Duodenal mucosa (tissue), 2 donors: ENCODE results near the gene CH25H.
A peak's percentile ranks its signal among the peaks of the same experiment; 100 is the strongest.
"Not testable (repeated sequence)": the region's sequence is repeated elsewhere in the genome, so short reads cannot be mapped to it uniquely, and the experiment has no call there.

Source experiments
- H3K27ac ChIP-seq: one replicate; pipeline ENCODE4 v1.7.0; 2013; ENCODE audit warnings: low read depth, low read length
- H3K27me3 ChIP-seq, 2 donors: one replicate each; pipeline ENCODE4 v1.7.0; 2013; ENCODE audit warnings: low read length in 2 of 2, control low read depth in 1 of 2; ENCODE audit not compliant: insufficient read depth in 2 of 2, control insufficient read depth in 1 of 2
- H3K36me3 ChIP-seq, 2 donors: one replicate each; pipeline ENCODE4 v1.7.0; 2013; ENCODE audit warnings: low read length in 2 of 2, control low read depth in 1 of 2; ENCODE audit not compliant: insufficient read depth in 2 of 2, control insufficient read depth in 1 of 2
- H3K4me1 ChIP-seq, 2 donors: one replicate each; pipeline ENCODE4 v1.7.0; 2013; ENCODE audit warnings: low read length in 2 of 2, control low read depth in 1 of 2; ENCODE audit not compliant: insufficient read depth in 2 of 2, control insufficient read depth in 1 of 2
- H3K4me3 ChIP-seq, 2 donors: one replicate each; pipeline ENCODE4 v1.7.0; 2013; ENCODE audit warnings: low read length in 2 of 2, low read depth in 1 of 2
- H3K9ac ChIP-seq, 2 donors: one replicate each; pipeline ENCODE4 v1.7.0; 2013; ENCODE audit warnings: low read length in 2 of 2, low read depth in 1 of 2
- H3K9me3 ChIP-seq, 2 donors: one replicate each; pipeline ENCODE4 v1.7.0; 2013; ENCODE audit warnings: low read length in 2 of 2, control low read depth in 1 of 2; ENCODE audit not compliant: control insufficient read depth in 1 of 2

CH25H gene

DNA sequence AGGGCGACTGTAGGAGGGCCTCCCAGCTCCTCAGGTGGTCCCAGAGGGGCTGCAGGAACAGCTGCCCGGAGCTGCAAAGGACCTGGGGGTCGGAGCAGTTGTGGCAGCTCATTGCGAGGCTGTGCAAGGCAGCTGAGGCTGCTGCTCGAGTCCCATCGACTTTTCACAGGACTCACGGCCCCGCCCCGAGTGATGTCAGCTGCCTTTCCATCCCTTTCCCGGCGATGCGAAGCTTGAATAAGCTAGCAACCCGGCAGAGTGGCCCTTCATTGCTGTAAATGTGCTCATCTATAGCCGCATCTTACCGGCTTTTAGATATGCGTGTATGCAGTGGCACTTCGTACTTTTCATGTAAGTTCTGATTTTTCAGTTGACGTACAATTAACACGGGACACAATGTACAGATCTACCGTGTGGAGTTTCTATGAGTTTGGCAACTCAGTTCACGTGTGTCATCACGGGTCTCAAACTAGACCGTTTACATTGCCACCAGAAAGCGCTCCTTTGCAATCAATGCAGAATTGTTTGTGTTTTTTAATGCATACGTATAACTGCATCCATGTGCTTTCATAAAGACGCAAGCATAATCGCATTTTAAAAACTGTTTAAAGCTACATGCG lies at the start of gene CH25H:
Gene CH25H, minus strand, starts transcription at position 137 of the 620 bp plus-strand sequence. Its CDS starts 25 bp downstream, at position 112.
- Histone ChIP-seq H3K27ac (peak within 1 kb of the TSS; percentile 26), H3K9ac (peak within 1 kb of the TSS; percentile 44 to 53), H3K9me3 (no peaks in the 10 kb centered on the region), H3K27me3 (peaks cover 52 to 80% of the 10 kb centered on the region in 2 donors), H3K4me3 (peak within 1 kb of the TSS; percentile 74 to 78), H3K4me1 (peaks cover 20 to 23% of the 10 kb centered on the region in 2 donors), H3K36me3 (no peaks in the 10 kb centered on the region)

DNA sequence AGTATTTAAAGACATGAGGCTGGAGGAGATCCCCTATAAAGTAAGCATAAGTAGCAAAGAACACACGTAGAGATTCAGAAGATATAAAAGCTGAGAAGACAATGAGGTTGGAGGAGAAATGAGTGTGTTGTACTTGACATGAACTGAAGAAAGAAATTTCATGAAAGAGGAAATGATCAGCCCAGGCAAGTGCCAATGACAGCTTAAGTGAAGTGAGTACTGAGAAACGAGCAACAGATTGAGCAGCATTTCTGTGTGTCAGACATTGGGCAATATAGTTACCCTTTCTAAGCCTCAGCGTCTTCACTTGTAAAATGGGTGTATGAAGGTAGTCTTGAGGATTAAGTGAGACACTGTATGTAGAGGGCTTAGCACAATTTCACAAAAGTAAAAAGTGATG lies 49.2 kb upstream of the CH25H start:
- Histone ChIP-seq H3K27ac (no peak overlapping the region), H3K27me3 (no peaks in the 10 kb centered on the region), H3K9me3 (peaks cover 0 to 2% of the 10 kb centered on the region in 2 donors), H3K4me3 (no peak overlapping the region), H3K4me1 (peaks cover 0 to under 1% of the 10 kb centered on the region in 2 donors), H3K9ac (no peak overlapping the region), H3K36me3 (no peaks in the 10 kb centered on the region)

DNA sequence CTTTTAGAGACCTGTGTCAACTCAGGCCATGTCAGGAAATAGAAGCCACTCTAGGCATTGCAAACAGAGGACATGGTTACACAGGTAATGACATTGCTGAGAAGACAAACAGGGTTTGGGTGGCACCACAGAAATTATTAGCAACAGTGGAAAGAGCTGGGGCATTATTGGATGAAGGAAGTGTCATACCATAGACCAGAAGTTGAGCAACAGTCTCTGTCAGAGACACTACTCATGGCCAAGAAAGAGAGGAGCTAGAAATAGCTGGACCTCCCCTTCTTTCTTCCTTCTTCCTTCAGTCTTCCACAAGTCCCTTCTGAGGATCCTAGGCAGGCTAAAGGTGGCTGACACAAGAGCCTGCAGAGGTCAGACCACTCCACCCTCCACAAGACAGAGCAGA lies 48.7 kb upstream of the CH25H start:
- Histone ChIP-seq H3K27ac (no peak overlapping the region), H3K27me3 (no peaks in the 10 kb centered on the region), H3K4me1 (peaks cover 3 to 5% of the 10 kb centered on the region in 2 donors), H3K36me3 (no peaks in the 10 kb centered on the region), H3K4me3 (no peak overlapping the region), H3K9ac (no peak overlapping the region), H3K9me3 (peaks cover 0 to 2% of the 10 kb centered on the region in 2 donors)

DNA sequence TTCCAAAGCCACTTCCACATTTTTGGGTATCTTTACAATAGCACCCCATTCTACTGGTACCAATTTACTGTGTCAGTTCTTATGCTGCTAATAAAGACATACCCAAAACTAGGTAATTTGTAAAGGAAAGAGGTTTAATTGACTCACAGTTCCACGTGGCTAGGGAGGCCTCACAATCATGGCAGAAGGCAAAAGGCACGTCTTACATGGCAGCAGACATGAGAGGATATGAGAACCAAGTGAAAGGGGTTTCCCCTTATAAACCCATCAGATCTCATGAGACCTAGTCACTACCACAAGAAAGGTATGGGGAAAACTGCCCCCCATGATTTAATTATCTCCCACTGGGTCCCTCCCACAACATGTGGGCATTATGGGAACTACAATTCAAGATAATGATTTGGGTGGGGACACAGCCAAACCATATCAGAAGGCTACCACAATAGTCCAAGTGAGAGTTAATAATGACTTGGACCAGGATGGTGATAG lies 48.0 kb upstream of the CH25H start:
- not testable (repeated sequence) for H3K9ac ChIP-seq, H3K9me3 ChIP-seq, H3K4me3 ChIP-seq, H3K27ac ChIP-seq, H3K4me1 ChIP-seq, H3K36me3 ChIP-seq, H3K27me3 ChIP-seq

DNA sequence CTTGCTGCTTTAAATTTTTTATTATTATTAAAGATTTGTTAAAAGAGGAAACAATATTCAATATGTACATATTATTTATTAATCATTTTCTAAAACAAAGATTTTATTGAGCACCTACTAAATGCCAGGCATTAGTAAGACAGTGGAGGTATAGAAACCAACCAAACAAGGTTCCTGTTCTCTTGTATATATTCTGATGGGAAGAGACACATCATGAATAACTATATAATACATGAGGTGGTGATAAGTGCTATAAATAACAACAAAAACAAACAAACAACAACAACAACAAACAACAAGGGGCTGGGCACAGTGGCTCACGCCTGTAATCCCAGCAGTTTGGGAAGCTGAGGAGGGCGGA lies 45.1 kb upstream of the CH25H start:
- Histone ChIP-seq H3K27ac (no peak overlapping the region), H3K4me3 (peak overlapping the region; percentile 81 to 96), H3K9ac (peak overlapping the region in 1 of 2 donors; percentile 59), H3K9me3 (peaks cover 0 to 2% of the 10 kb centered on the region in 2 donors), H3K27me3 (no peaks in the 10 kb centered on the region), H3K4me1 (peaks cover 9 to 10% of the 10 kb centered on the region in 2 donors), H3K36me3 (no peaks in the 10 kb centered on the region)

- peak within 1 kb of the TSS; percentile 59 to 88 for H3K9ac ChIP-seq
- peak within 1 kb of the TSS; percentile 62 for H3K27ac ChIP-seq
- H3K4me1 ChIP-seq = peaks cover 9 to 10% of the 10 kb centered on the region in 2 donors
- H3K36me3 ChIP-seq = no peaks in the 10 kb centered on the region
- H3K9me3 ChIP-seq = peaks cover 0 to 2% of the 10 kb centered on the region in 2 donors
- H3K27me3 ChIP-seq = no peaks in the 10 kb centered on the region
- peak within 1 kb of the TSS; percentile 81 to 96 for H3K4me3 ChIP-seq
Observed at GRCh38 chr10:89251409-89252224, 44.5 kb upstream of the CH25H start, which contains the start of gene LIPA. TSS of gene LIPA (minus strand) at chr10:89251775. CDS start at chr10:89247648, 4,127 bp downstream.

- peaks cover 0 to 2% of the 10 kb centered on the region in 2 donors for H3K9me3 ChIP-seq
- H3K36me3 ChIP-seq = no peaks in the 10 kb centered on the region
- peak overlapping the region; percentile 59 to 88 for H3K9ac ChIP-seq
- peaks cover 9 to 10% of the 10 kb centered on the region in 2 donors for H3K4me1 ChIP-seq
- H3K4me3 ChIP-seq = peak overlapping the region; percentile 81 to 96
- peak overlapping the region; percentile 62 for H3K27ac ChIP-seq
- H3K27me3 ChIP-seq = no peaks in the 10 kb centered on the region
Observed at GRCh38 chr10:89250865-89251408, 43.8 kb upstream of the CH25H start.

- Histone ChIP-seq H3K27me3 (no peaks in the 10 kb centered on the region), H3K4me3 (no peak overlapping the region), H3K9ac (no peak overlapping the region), H3K27ac (no peak overlapping the region), H3K4me1 (peaks cover 9 to 10% of the 10 kb centered on the region in 2 donors), H3K9me3 (no peaks in the 10 kb centered on the region), H3K36me3 (no peaks in the 10 kb centered on the region)
Observed at GRCh38 chr10:89248990-89249389, 41.9 kb upstream of the CH25H start.

GRCh38 chr10:89247623-89248022 lies 40.5 kb upstream of the CH25H start:
- not testable (repeated sequence) for H3K9me3 ChIP-seq, H3K9ac ChIP-seq, H3K4me3 ChIP-seq, H3K27me3 ChIP-seq, H3K27ac ChIP-seq, H3K36me3 ChIP-seq
- peaks cover 10 to 16% of the 10 kb centered on the region in 2 donors for H3K4me1 ChIP-seq

DNA sequence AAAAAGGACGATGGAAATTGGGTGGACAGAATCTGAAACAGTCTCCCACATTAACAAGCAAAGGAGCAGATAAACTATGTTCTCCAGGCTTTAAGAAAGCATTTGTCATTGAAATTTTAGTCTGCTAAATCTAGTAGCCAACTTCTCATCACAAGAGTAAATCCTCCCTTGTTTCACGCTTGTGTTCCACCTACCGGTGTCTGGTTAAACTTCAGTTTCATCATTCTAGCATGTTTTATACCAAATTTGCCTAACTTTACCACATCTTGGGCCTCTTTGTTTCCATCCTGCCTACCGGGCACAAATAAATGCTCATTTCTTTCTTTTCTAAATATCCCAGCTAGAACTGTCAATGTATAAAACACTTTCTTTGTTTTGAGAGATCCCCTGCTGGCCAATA lies 38.7 kb upstream of the CH25H start:
- Histone ChIP-seq H3K36me3 (peaks cover 0 to 2% of the 10 kb centered on the region in 2 donors), H3K9ac (no peak overlapping the region), H3K9me3 (no peaks in the 10 kb centered on the region), H3K27ac (no peak overlapping the region), H3K4me1 (peaks cover 21 to 30% of the 10 kb centered on the region in 2 donors), H3K4me3 (no peak overlapping the region), H3K27me3 (no peaks in the 10 kb centered on the region)
